GM18526 (cell line): ENCODE results near the gene GLIS1.

ENCODE experiments used
- POLR2A ChIP-seq: IDR thresholded peaks from 3 replicates; pipeline ENCODE4 v1.6.1; 2011; ENCODE audit not compliant: insufficient read length; ENCODE audit errors: extremely low read depth

GLIS1 gene

GRCh38 chr1:53739109-53739681 lies at the start of gene GLIS1:
Gene GLIS1 (minus strand): TSS chr1:53739164. CDS start chr1:53738064, 1,100 bp downstream.
- no peak for TF ChIP-seq POLR2A

- no peak for TF ChIP-seq POLR2A
Measured at GRCh38 chr1:53787655-53788054, 48.7 kb upstream of the GLIS1 start.

- no peak for TF ChIP-seq POLR2A
Measured at GRCh38 chr1:53783056-53783455, 44.1 kb upstream of the GLIS1 start.

GRCh38 chr1:53781654-53782053 lies 42.7 kb upstream of the GLIS1 start:
- TF ChIP-seq POLR2A: no peak

- no peak for TF ChIP-seq POLR2A
Measured at GRCh38 chr1:53777272-53777671, 38.3 kb upstream of the GLIS1 start.

GRCh38 chr1:53771648-53772047 lies 32.7 kb upstream of the GLIS1 start:
- no peak for TF ChIP-seq POLR2A

GRCh38 chr1:53769780-53770179 lies 30.8 kb upstream of the GLIS1 start:
- no peak for TF ChIP-seq POLR2A

GRCh38 chr1:53769184-53769583 lies 30.2 kb upstream of the GLIS1 start:
- no peak for TF ChIP-seq POLR2A

- no peak for TF ChIP-seq POLR2A
Measured at GRCh38 chr1:53766831-53767405, 28.0 kb upstream of the GLIS1 start.

GRCh38 chr1:53766194-53766742 lies 27.3 kb upstream of the GLIS1 start:
- no peak for TF ChIP-seq POLR2A

GRCh38 chr1:53765657-53766056 lies 26.7 kb upstream of the GLIS1 start:
- no peak for TF ChIP-seq POLR2A

- no peak for TF ChIP-seq POLR2A
Measured at GRCh38 chr1:53763911-53764310, 24.9 kb upstream of the GLIS1 start.

- no peak for TF ChIP-seq POLR2A
Measured at GRCh38 chr1:53763461-53763860, 24.5 kb upstream of the GLIS1 start.

GRCh38 chr1:53755874-53756273 lies 16.9 kb upstream of the GLIS1 start:
- no peak for TF ChIP-seq POLR2A

- TF ChIP-seq POLR2A: no peak
Measured at GRCh38 chr1:53754484-53755312, 15.7 kb upstream of the GLIS1 start.

GRCh38 chr1:53752281-53752680 lies 13.3 kb upstream of the GLIS1 start:
- TF ChIP-seq POLR2A: no peak
